Measurements from ENCODE around the gene HIVEP2. TPM values are rescaled to one million over a fixed set of nuclear protein-coding genes. Genes with fewer than 3 reads are reported as not detected.
A peak's percentile ranks its signal among the peaks of the same experiment; 100 is the strongest.

The HIVEP2 gene
- total and polyA plus RNA-seq, 2 donors (not counting 1 experiment from before 2014, with no cell fraction given) = 5.8 to 31.9 TPM

GRCh38 chr6:142934599-142934998 is 10.4 kb downstream of the HIVEP2 start:
- H3K4me3 Mint-ChIP-seq = peak overlapping the region; percentile 75
- no peaks in the 10 kb centered on the region for H3K36me3 ChIP-seq (replicated peaks in 1 of 2; ENCODE audit: control extremely low read depth in 1 of 2, control insufficient read depth in 1 of 2, extremely low read depth in 1 of 2, insufficient read depth in 2 of 2, low read length in 1 of 2)
- peaks cover 83% of the 10 kb centered on the region for H3K4me1 Mint-ChIP-seq
- DNase-seq = no peak
- H3K27me3 Mint-ChIP-seq = no peaks in the 10 kb centered on the region
- ChIA-PET POLR2A (interaction anchor here (0.8 to 1.2 kb wide), 2 partner anchors 11 to 20 kb away, joined by 3 to 4 read pairs; partner anchors contain the start of gene HIVEP2), CTCF (interaction anchor here (1.0 to 2.3 kb wide), 5 partner anchors 8 to 127 kb away, joined by 3 to 11 read pairs (median 6); no protein-coding TSS in a partner anchor)
- TF ChIP-seq CTCF (IDR thresholded peaks at IDR 0.05) (no peak), EZH2 (IDR thresholded peaks at IDR 0.05; ENCODE audit: borderline replicate concordance, insufficient read depth, low read depth, low read length, poor library complexity, severe bottlenecking) (no peak)
- H3K9me3 Mint-ChIP-seq (ENCODE audit: insufficient read depth) = no peaks in the 10 kb centered on the region
- peak overlapping the region in 1 of 2 donors; percentile 65 for H3K27ac ChIP-seq (ENCODE audit: low read length in 2 of 2)
- no peaks in the 10 kb centered on the region for H3K27me3 ChIP-seq (replicated peaks in 1 of 4; ENCODE audit: control extremely low read depth in 1 of 4, control insufficient read depth in 3 of 4, insufficient read depth in 4 of 4, low read length in 3 of 4)
- no peaks in the 10 kb centered on the region for H3K9me3 ChIP-seq (ENCODE audit: control extremely low read depth in 1 of 3, control insufficient read depth in 2 of 3, insufficient read depth in 1 of 3, low read length in 2 of 3)
- peaks cover 39 to 58% of the 10 kb centered on the region in 2 donors for H3K4me1 ChIP-seq (ENCODE audit: control insufficient read depth in 2 of 2, insufficient read depth in 2 of 2, low read length in 2 of 2)
- ATAC-seq (ENCODE audit: low read depth) = no peak
- H3K79me2 ChIP-seq (ENCODE audit: control insufficient read depth, insufficient read depth, low read length) = peaks cover 97% of the 10 kb centered on the region
- H3K4me2 ChIP-seq (replicated peaks; ENCODE audit: low read depth, low read length, poor library complexity, severe bottlenecking) = peak overlapping the region; percentile 63
- WGBS (ENCODE audit: insufficient coverage) = 17% methylated on average over 1 of the region's 3 CpGs
- no peak overlapping the region for H2AFZ ChIP-seq (ENCODE audit: insufficient read depth, low read depth, low read length, poor library complexity, severe bottlenecking)
- H4K20me1 ChIP-seq (ENCODE audit: control insufficient read depth, insufficient read depth, low read length, poor library complexity, severe bottlenecking) = peaks cover 14% of the 10 kb centered on the region
- H3K27ac Mint-ChIP-seq = peak overlapping the region; percentile 85
- H3K9ac ChIP-seq (ENCODE audit: low read length) = no peak overlapping the region
- intact Hi-C loops (cut with micrococcal nuclease) = loop anchor here (1.0 kb wide), 1 partner anchor 9 kb away; no protein-coding TSS in a partner anchor
- H3K4me3 ChIP-seq (ENCODE audit: control extremely low read depth in 1 of 5, extremely low read depth in 1 of 5, insufficient read depth in 1 of 5, low read depth in 2 of 5, low read length in 4 of 5) = no peak overlapping the region

GRCh38 chr6:142934106-142934505 is 10.9 kb downstream of the HIVEP2 start:
- Mint-ChIP-seq H3K4me3 (peak overlapping the region; percentile 75), H3K9me3 (ENCODE audit: insufficient read depth) (no peaks in the 10 kb centered on the region), H3K4me1 (peaks cover 83% of the 10 kb centered on the region), H3K27me3 (no peaks in the 10 kb centered on the region), H3K27ac (peak overlapping the region; percentile 85)
- Histone ChIP-seq H3K79me2 (ENCODE audit: control insufficient read depth, insufficient read depth, low read length) (peaks cover 97% of the 10 kb centered on the region), H3K4me3 (ENCODE audit: control extremely low read depth in 1 of 5, extremely low read depth in 1 of 5, insufficient read depth in 1 of 5, low read depth in 2 of 5, low read length in 4 of 5) (no peak overlapping the region), H3K36me3 (replicated peaks in 1 of 2; ENCODE audit: control extremely low read depth in 1 of 2, control insufficient read depth in 1 of 2, extremely low read depth in 1 of 2, insufficient read depth in 2 of 2, low read length in 1 of 2) (no peaks in the 10 kb centered on the region), H3K27me3 (replicated peaks in 1 of 4; ENCODE audit: control extremely low read depth in 1 of 4, control insufficient read depth in 3 of 4, insufficient read depth in 4 of 4, low read length in 3 of 4) (no peaks in the 10 kb centered on the region), H3K9ac (ENCODE audit: low read length) (no peak overlapping the region), H3K4me1 (ENCODE audit: control insufficient read depth in 2 of 2, insufficient read depth in 2 of 2, low read length in 2 of 2) (peaks cover 39 to 63% of the 10 kb centered on the region in 2 donors), H3K4me2 (replicated peaks; ENCODE audit: low read depth, low read length, poor library complexity, severe bottlenecking) (peak overlapping the region; percentile 63), H2AFZ (ENCODE audit: insufficient read depth, low read depth, low read length, poor library complexity, severe bottlenecking) (no peak overlapping the region), H4K20me1 (ENCODE audit: control insufficient read depth, insufficient read depth, low read length, poor library complexity, severe bottlenecking) (peaks cover 14% of the 10 kb centered on the region), H3K9me3 (ENCODE audit: control extremely low read depth in 1 of 3, control insufficient read depth in 2 of 3, insufficient read depth in 1 of 3, low read length in 2 of 3) (no peaks in the 10 kb centered on the region), H3K27ac (ENCODE audit: low read length in 2 of 2) (peak overlapping the region in 1 of 2 donors; percentile 65)
- DNase-seq = no peak
- intact Hi-C loops (cut with micrococcal nuclease) = loop anchor here (1.0 kb wide), 1 partner anchor 9 kb away; no protein-coding TSS in a partner anchor
- POLR2A ChIA-PET = interaction anchor here (0.5 kb wide), 1 partner anchor 20 kb away, joined by 4 read pairs; no protein-coding TSS in a partner anchor
- CTCF ChIA-PET = interaction anchor here (1.0 to 1.4 kb wide), 3 partner anchors 9 to 127 kb away, joined by 3 to 6 read pairs (median 6); no protein-coding TSS in a partner anchor
- TF ChIP-seq EZH2 (IDR thresholded peaks at IDR 0.05; ENCODE audit: borderline replicate concordance, insufficient read depth, low read depth, low read length, poor library complexity, severe bottlenecking) (no peak), CTCF (IDR thresholded peaks at IDR 0.05) (no peak)
- no peak for ATAC-seq (ENCODE audit: low read depth)
